NB4 (cell line): ENCODE results near the gene MCCC1.

Experiments used
- DNase-seq: peaks from one replicate; pipeline ENCODE4 v3.0.0; 2010; ENCODE audit warnings: low read depth
- H3K4me3 ChIP-seq: one replicate; pipeline ENCODE4 v1.5.1; 2011; ENCODE audit warnings: mild to moderate bottlenecking, low read depth, low read length, moderate library complexity
- CTCF ChIP-seq: IDR thresholded peaks from one replicate; pipeline ENCODE4 v1.5.1; 2012; ENCODE audit warnings: low read depth, low read length
- MAX ChIP-seq: IDR thresholded peaks from 2 replicates; pipeline ENCODE4 v1.6.1; 2011; ENCODE audit warnings: low read depth, low read length
- MYC ChIP-seq: IDR thresholded peaks from 2 replicates; pipeline ENCODE4 v1.6.1; 2011; ENCODE audit warnings: low read depth, low read length
- POLR2A ChIP-seq: IDR thresholded peaks from 2 replicates; pipeline ENCODE4 v1.6.1; 2011; ENCODE audit warnings: mild to moderate bottlenecking; ENCODE audit not compliant: insufficient read length; ENCODE audit errors: extremely low read depth

MCCC1 gene

GRCh38 chr3:183058351-183058750 is 40.9 kb downstream of the MCCC1 start:
- DNase-seq = no peak
- no peak overlapping the region for H3K4me3 ChIP-seq
- no peak for TF ChIP-seq MYC
- TF ChIP-seq CTCF = no peak
- no peak for TF ChIP-seq MAX
- no peak for TF ChIP-seq POLR2A

DNA sequence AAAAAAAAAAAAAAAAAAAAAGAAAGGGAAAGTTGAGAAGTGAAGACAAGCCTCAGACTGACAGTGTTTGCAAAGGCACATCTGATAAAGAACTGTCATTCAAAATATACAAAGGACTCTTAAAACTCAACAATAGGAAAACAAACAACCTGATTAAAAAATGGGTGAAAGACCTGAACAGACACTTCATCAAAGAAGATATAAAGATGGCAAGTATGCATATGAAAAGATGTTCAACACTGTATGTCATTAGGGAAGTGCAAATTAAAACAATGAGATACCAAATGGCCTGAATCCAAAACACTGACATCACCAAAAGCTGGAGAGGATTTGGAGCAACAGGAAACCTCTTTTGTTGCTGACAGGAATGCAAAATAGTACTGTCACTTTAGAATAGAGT is 48.6 kb downstream of the MCCC1 start:
- H3K4me3 ChIP-seq = no peak overlapping the region
- no peak for DNase-seq
- TF ChIP-seq CTCF = no peak
- TF ChIP-seq MYC = no peak
- TF ChIP-seq MAX = no peak
- TF ChIP-seq POLR2A = no peak

DNA sequence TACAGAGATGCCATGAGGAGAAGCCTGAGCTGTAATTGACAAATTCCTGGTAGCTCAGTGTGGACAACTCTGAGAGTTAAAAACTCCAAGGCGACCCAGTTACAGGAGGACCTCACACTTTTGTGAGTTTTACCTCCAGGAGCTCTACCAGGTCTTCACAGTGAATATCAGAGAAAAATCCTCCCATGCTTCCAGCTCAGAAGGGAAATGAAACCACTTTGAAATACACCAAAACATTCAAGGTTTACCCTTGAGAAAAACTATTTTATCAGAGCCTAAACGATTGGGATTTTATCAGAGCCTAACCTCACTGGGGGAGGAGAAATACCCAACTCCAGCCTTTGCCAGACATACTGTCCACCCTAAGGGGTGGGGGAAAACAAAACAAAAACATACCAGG is 52.4 kb downstream of the MCCC1 start:
- TF ChIP-seq CTCF (no peak), POLR2A (no peak), MAX (no peak), MYC (no peak)
- H3K4me3 ChIP-seq = no peak overlapping the region
- no peak for DNase-seq

- no peak overlapping the region for H3K4me3 ChIP-seq
- no peak for DNase-seq
- TF ChIP-seq MYC (no peak), CTCF (no peak), POLR2A (no peak)
Measured at GRCh38 chr3:183044547-183045229, 54.6 kb downstream of the MCCC1 start.

GRCh38 chr3:183038757-183039156 is 60.5 kb downstream of the MCCC1 start:
- no peak overlapping the region for H3K4me3 ChIP-seq
- no peak for DNase-seq
- TF ChIP-seq CTCF (no peak), POLR2A (no peak), MAX (no peak), MYC (no peak)

DNA sequence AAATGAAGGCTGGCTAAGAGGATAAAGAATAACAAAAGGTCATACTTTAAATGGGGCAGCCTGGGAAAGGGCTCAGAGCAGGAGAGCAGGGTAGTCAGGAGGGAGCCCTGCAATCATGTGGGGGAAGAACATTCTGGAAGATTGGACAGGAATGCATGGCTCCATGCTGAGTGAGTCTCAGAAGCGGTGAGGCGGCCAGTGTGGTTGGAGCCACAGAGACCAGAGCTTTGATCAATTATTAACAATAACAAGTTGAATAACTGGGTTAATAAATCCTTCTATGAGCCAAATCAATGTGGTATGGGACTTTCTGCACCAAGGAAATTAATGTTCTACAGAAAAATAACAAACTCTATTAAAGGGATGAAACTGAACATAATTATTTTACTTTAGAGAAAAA is 61.1 kb downstream of the MCCC1 start:
- DNase-seq = no peak
- H3K4me3 ChIP-seq = no peak overlapping the region
- TF ChIP-seq MYC (no peak), POLR2A (no peak), MAX (no peak), CTCF (no peak)
